GM12891 (cell line): Measurements from ENCODE around the gene TBC1D8.

Experiments used
- POLR2A ChIP-seq: IDR thresholded peaks from 2 replicates; pipeline ENCODE4 v1.6.1; 2011; ENCODE audit warnings: low read depth, low read length, control low read depth
- POLR2AphosphoS5 ChIP-seq: IDR thresholded peaks from 2 replicates; pipeline ENCODE4 v1.6.1; 2011; ENCODE audit warnings: low read depth, low read length, control low read depth

GRCh38 chr2:101063352-101064124, 87.6 kb downstream of the TBC1D8 start:
- TF ChIP-seq POLR2A (no peak), POLR2AphosphoS5 (no peak)
